ENCODE data around the gene SLC35C1.

SLC35C1 gene

GRCh38 chr11:45772449-45772774 is 32.5 kb upstream of the SLC35C1 start:
- TF ChIP-seq CTCF (conservative IDR thresholded peaks at IDR 0.05; ENCODE audit: low read depth, low read length), result no peak
- H3K27ac ChIP-seq, result no peak overlapping the region
- H3K4me1 ChIP-seq (ENCODE audit: low read depth, poor library complexity, severe bottlenecking), result no peaks in the 10 kb centered on the region
- no peaks in the 10 kb centered on the region for H3K36me3 ChIP-seq (ENCODE audit: insufficient read depth)
- no peak overlapping the region for H3K4me3 ChIP-seq (IDR thresholded peaks at IDR 0.05; ENCODE audit: insufficient read depth, low read depth, low read length)
- H3K4me2 ChIP-seq, result peak overlapping the region; percentile 78; the same call in 1 of the 2 replicates
- no peaks in the 10 kb centered on the region for H3K27me3 ChIP-seq (ENCODE audit: insufficient read depth, low read depth)
- H2AFZ ChIP-seq (ENCODE audit: low read depth), result no peak overlapping the region
- no peak overlapping the region for H3K9ac ChIP-seq
- H4K20me1 ChIP-seq (ENCODE audit: insufficient read depth), result no peaks in the 10 kb centered on the region
- H3K79me2 ChIP-seq (ENCODE audit: insufficient read depth, low read depth), result no peaks in the 10 kb centered on the region

- Histone ChIP-seq H4K20me1 (ENCODE audit: insufficient read depth) (no peaks in the 10 kb centered on the region), H3K9ac (no peak overlapping the region), H3K36me3 (ENCODE audit: insufficient read depth) (no peaks in the 10 kb centered on the region), H2AFZ (ENCODE audit: low read depth) (no peak overlapping the region), H3K27ac (no peak overlapping the region), H3K4me2 (no peak overlapping the region), H3K4me3 (IDR thresholded peaks at IDR 0.05; ENCODE audit: insufficient read depth, low read depth, low read length) (no peak overlapping the region), H3K79me2 (ENCODE audit: insufficient read depth, low read depth) (no peaks in the 10 kb centered on the region), H3K4me1 (ENCODE audit: low read depth, poor library complexity, severe bottlenecking) (no peaks in the 10 kb centered on the region), H3K27me3 (ENCODE audit: insufficient read depth, low read depth) (no peaks in the 10 kb centered on the region)
- no peak for TF ChIP-seq CTCF (conservative IDR thresholded peaks at IDR 0.05; ENCODE audit: low read depth, low read length)
Observed at GRCh38 chr11:45772986-45773785, 31.8 kb upstream of the SLC35C1 start.

- no peaks in the 10 kb centered on the region for H3K4me1 ChIP-seq (ENCODE audit: low read depth, poor library complexity, severe bottlenecking)
- H3K27me3 ChIP-seq (ENCODE audit: insufficient read depth, low read depth), result no peaks in the 10 kb centered on the region
- H3K4me2 ChIP-seq, result no peak overlapping the region
- H3K79me2 ChIP-seq (ENCODE audit: insufficient read depth, low read depth), result no peaks in the 10 kb centered on the region
- H3K9ac ChIP-seq, result no peak overlapping the region
- H4K20me1 ChIP-seq (ENCODE audit: insufficient read depth), result no peaks in the 10 kb centered on the region
- no peak overlapping the region for H2AFZ ChIP-seq (ENCODE audit: low read depth)
- H3K36me3 ChIP-seq (ENCODE audit: insufficient read depth), result no peaks in the 10 kb centered on the region
- no peak overlapping the region for H3K27ac ChIP-seq
- no peak for TF ChIP-seq CTCF (conservative IDR thresholded peaks at IDR 0.05; ENCODE audit: low read depth, low read length)
- no peak overlapping the region for H3K4me3 ChIP-seq (IDR thresholded peaks at IDR 0.05; ENCODE audit: insufficient read depth, low read depth, low read length)
Observed at GRCh38 chr11:45773786-45774655, 30.9 kb upstream of the SLC35C1 start.

- TF ChIP-seq CTCF (conservative IDR thresholded peaks at IDR 0.05; ENCODE audit: low read depth, low read length), result no peak
- Histone ChIP-seq H3K36me3 (ENCODE audit: insufficient read depth) (no peaks in the 10 kb centered on the region), H3K27ac (no peak overlapping the region), H3K4me2 (no peak overlapping the region), H2AFZ (ENCODE audit: low read depth) (no peak overlapping the region), H3K79me2 (ENCODE audit: insufficient read depth, low read depth) (no peaks in the 10 kb centered on the region), H4K20me1 (ENCODE audit: insufficient read depth) (no peaks in the 10 kb centered on the region), H3K4me3 (IDR thresholded peaks at IDR 0.05; ENCODE audit: insufficient read depth, low read depth, low read length) (no peak overlapping the region), H3K27me3 (ENCODE audit: insufficient read depth, low read depth) (no peaks in the 10 kb centered on the region), H3K4me1 (ENCODE audit: low read depth, poor library complexity, severe bottlenecking) (no peaks in the 10 kb centered on the region), H3K9ac (no peak overlapping the region)
Observed at GRCh38 chr11:45774786-45775185, 30.2 kb upstream of the SLC35C1 start.

All from KMS-11 (cell line).